ENCODE measurements around the gene SBK3.
"Not testable (repeated sequence)": the region's sequence is repeated elsewhere in the genome, so short reads cannot be mapped to it uniquely, and the experiment has no call there.

Gene SBK3

DNA sequence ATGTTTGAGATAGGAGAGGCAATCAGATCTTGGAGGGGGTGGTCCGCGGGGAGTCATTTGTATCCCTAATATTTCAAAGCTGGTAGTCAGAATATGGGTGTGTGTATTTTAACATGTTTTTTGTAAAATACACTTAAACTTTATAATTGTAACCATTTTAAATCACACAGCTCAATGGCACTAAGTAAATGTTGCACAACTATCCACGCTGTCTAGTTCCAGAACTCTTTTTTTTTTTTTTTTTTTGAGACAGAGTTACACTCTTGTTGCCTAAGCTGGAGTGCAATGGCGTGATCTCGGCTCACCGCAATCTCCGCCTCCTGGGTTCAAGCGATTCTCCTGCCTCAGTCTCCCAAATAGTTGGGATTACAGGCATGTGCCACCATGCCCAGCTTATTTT is 38.6 kb upstream of the SBK3 start:
- H3K27me3 ChIP-seq (ENCODE audit: insufficient read depth, low read length); H3K36me3 ChIP-seq (ENCODE audit: insufficient read depth, low read length); H3K4me1 ChIP-seq (ENCODE audit: control insufficient read depth, insufficient read depth, low read length, unreplicated experiment); H3K4me3 ChIP-seq (ENCODE audit: low read depth, low read length); H2AFZ ChIP-seq (ENCODE audit: low read length, unreplicated experiment); H3K27ac ChIP-seq (ENCODE audit: low read depth, low read length): not testable (repeated sequence)
- H3K79me2 ChIP-seq (ENCODE audit: control insufficient read depth, insufficient read depth, low read length, unreplicated experiment), result peaks cover 13% of the 10 kb centered on the region

DNA sequence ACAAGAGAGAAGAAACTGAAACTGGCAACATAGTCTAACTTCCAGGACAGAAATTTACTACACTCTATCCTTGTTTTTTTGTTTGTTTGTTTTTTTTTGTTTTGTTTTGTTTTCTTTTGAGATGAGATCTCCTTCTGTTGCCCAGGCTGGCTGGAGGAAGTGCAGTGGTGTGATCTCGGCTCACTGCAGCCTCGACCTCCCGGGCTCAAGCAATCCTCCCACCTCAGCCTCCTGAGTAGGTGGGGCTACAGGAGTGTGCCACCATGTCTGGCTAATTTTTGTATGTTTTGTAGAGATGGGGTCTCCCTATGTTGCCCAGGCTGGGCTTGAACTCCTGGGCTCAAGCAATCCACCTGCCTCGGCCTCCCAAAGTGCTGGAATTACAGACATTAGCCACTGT is 36.9 kb upstream of the SBK3 start:
- H3K27ac ChIP-seq (ENCODE audit: low read depth, low read length); H3K4me3 ChIP-seq (ENCODE audit: low read depth, low read length); H3K36me3 ChIP-seq (ENCODE audit: insufficient read depth, low read length); H3K27me3 ChIP-seq (ENCODE audit: insufficient read depth, low read length); H3K4me1 ChIP-seq (ENCODE audit: control insufficient read depth, insufficient read depth, low read length, unreplicated experiment); H2AFZ ChIP-seq (ENCODE audit: low read length, unreplicated experiment): not testable (repeated sequence)
- peaks cover 13% of the 10 kb centered on the region for H3K79me2 ChIP-seq (ENCODE audit: control insufficient read depth, insufficient read depth, low read length, unreplicated experiment)

DNA sequence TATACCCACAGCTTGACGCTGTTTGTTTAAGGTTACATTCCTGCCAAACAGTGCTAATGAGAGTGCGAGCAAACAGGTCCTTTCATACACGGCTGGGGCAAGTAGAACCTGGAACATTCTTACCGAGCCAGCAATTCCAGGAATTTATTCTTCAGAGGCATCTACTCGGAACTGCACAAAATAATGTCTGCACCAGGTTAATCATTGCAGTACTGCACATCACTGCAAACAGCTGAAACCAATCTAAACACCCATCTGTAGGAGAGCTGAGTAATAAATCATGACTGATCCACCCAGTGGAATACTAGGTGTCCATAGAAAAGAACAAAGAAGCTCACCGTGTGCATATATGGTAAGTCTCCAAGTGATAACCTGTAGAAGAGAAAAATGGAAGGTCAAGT is 36.5 kb upstream of the SBK3 start:
- Histone ChIP-seq H2AFZ (ENCODE audit: low read length, unreplicated experiment) (no peak overlapping the region), H3K79me2 (ENCODE audit: control insufficient read depth, insufficient read depth, low read length, unreplicated experiment) (peaks cover 13% of the 10 kb centered on the region), H3K36me3 (ENCODE audit: insufficient read depth, low read length) (no peaks in the 10 kb centered on the region), H3K27me3 (ENCODE audit: insufficient read depth, low read length) (no peaks in the 10 kb centered on the region; the same call in 1 of the 2 replicates), H3K4me1 (ENCODE audit: control insufficient read depth, insufficient read depth, low read length, unreplicated experiment) (peaks cover 8% of the 10 kb centered on the region), H3K27ac (ENCODE audit: low read depth, low read length) (no peak overlapping the region), H3K4me3 (ENCODE audit: low read depth, low read length) (no peak overlapping the region)

DNA sequence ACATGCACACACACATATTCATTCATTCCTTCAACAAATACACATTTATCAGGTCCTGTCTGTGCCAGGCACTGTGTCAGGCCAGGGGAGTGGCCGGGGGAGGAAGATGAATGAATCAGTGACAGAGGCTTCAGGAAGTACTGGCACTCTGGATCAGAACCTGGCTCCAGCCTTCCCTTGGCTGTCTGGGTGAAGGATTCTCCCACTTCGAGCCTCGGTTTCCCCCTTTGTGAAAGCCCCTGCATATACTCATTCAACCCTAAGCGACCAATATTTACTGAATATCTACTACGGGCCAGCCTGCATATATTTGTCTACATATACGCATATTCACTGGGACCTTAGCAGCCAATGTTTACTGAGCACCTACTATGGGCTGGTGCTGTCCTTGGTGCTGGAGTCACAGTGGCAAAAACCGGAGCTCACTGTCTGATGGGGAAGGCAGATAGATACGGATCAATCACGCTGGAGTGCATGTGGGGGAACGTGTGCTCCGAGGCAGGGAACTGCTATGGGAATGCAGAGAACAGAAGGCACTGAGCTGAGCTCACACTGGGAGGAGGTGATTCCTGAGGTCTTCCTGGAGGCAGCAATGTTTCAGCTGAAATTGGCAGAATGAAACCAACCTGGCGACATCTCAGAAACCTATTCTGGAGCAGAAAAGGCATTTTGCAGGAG is 35.9 kb upstream of the SBK3 start:
- Histone ChIP-seq H3K27me3 (ENCODE audit: insufficient read depth, low read length) (no peaks in the 10 kb centered on the region; the same call in 1 of the 2 replicates), H3K27ac (ENCODE audit: low read depth, low read length) (no peak overlapping the region), H3K36me3 (ENCODE audit: insufficient read depth, low read length) (no peaks in the 10 kb centered on the region), H3K79me2 (ENCODE audit: control insufficient read depth, insufficient read depth, low read length, unreplicated experiment) (peaks cover 13% of the 10 kb centered on the region), H2AFZ (ENCODE audit: low read length, unreplicated experiment) (peak overlapping the region; percentile 82), H3K4me1 (ENCODE audit: control insufficient read depth, insufficient read depth, low read length, unreplicated experiment) (peaks cover 8% of the 10 kb centered on the region), H3K4me3 (ENCODE audit: low read depth, low read length) (peak overlapping the region; percentile 91)

DNA sequence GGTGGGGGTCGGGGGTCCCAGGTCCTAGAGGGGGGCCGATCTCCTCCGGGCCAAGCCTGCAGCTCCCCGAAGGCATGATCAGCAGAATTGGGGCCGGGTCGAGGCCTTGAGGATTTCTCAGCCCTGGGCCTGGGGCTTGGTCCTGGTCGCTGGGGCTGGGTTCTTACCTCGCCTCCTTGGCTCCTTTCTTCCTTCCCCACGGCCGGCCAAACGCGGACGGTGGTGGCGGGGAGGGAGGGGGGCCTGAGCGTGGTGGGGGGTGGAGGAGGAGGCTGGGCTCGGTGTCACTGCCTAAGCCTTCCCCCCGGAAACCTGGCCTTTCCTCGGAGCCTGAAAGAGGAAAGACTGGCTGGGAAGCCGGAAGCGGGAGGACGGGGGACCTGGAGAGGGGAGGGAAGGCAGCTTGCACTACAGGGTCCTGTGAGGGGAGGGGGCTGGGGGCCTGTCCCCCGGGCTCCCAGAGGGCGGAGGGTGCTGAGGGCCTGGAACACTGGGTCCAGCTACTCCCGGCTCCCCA is 35.3 kb upstream of the SBK3 start, which contains the start of gene ZNF579:
Gene ZNF579 (minus strand): TSS at position 221 of the 517 bp plus-strand sequence. CDS start 1,209 bp downstream, outside the sequence.
- Histone ChIP-seq H3K79me2 (ENCODE audit: control insufficient read depth, insufficient read depth, low read length, unreplicated experiment) (peaks cover 13% of the 10 kb centered on the region), H3K27me3 (ENCODE audit: insufficient read depth, low read length) (no peaks in the 10 kb centered on the region; the same call in 1 of the 2 replicates), H3K27ac (ENCODE audit: low read depth, low read length) (peak within 1 kb of the TSS; percentile 40), H2AFZ (ENCODE audit: low read length, unreplicated experiment) (peak within 1 kb of the TSS; percentile 82), H3K36me3 (ENCODE audit: insufficient read depth, low read length) (no peaks in the 10 kb centered on the region), H3K4me3 (ENCODE audit: low read depth, low read length) (peak within 1 kb of the TSS; percentile 91), H3K4me1 (ENCODE audit: control insufficient read depth, insufficient read depth, low read length, unreplicated experiment) (peaks cover 3% of the 10 kb centered on the region)

DNA sequence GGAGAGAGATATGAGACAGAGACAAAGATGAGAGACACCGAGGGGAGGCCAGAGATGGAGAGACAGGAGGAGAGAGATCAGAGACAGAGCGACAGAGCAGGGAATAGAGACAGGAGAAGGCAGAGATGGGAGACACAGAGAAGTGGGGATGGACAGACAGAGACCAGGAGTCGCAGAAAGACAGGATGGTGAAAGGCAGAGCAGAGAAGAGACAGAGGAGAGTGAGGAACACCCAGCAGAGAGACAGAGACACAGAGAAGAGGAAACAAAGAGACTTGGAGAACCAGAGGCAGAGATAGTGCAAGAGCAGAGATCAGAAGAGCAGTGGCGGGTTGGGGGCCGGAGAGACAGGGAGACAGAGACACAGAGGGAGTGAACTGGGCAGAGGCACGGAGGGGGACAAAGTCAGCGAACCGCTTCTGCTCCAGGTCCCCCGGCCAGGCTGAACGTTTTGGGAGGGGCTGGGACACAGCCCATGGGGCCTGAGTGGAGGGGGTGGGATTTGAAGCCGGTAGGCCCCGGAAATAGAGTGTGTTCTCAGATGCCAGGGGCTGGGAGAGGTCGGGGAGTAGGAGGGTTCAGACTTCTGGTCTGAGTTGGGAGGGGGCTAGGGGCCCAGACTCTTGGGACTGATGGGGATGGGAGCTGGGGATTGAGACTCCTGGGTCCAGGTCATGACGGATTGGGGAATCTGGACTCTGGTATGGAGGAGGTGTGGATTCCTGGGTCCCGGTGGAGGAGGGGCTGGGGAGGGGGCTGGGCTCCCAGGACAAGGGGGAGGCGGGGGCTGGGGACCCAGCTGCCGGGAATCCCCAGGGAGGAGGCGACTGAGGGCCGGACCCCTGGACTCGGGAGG is 34.7 kb upstream of the SBK3 start:
- Histone ChIP-seq H3K79me2 (ENCODE audit: control insufficient read depth, insufficient read depth, low read length, unreplicated experiment) (peaks cover 13% of the 10 kb centered on the region), H3K27ac (ENCODE audit: low read depth, low read length) (peak overlapping the region; percentile 40), H3K27me3 (ENCODE audit: insufficient read depth, low read length) (no peaks in the 10 kb centered on the region), H3K36me3 (ENCODE audit: insufficient read depth, low read length) (no peaks in the 10 kb centered on the region), H3K4me1 (ENCODE audit: control insufficient read depth, insufficient read depth, low read length, unreplicated experiment) (no peaks in the 10 kb centered on the region), H2AFZ (ENCODE audit: low read length, unreplicated experiment) (no peak overlapping the region), H3K4me3 (ENCODE audit: low read depth, low read length) (peak overlapping the region; percentile 91)

DNA sequence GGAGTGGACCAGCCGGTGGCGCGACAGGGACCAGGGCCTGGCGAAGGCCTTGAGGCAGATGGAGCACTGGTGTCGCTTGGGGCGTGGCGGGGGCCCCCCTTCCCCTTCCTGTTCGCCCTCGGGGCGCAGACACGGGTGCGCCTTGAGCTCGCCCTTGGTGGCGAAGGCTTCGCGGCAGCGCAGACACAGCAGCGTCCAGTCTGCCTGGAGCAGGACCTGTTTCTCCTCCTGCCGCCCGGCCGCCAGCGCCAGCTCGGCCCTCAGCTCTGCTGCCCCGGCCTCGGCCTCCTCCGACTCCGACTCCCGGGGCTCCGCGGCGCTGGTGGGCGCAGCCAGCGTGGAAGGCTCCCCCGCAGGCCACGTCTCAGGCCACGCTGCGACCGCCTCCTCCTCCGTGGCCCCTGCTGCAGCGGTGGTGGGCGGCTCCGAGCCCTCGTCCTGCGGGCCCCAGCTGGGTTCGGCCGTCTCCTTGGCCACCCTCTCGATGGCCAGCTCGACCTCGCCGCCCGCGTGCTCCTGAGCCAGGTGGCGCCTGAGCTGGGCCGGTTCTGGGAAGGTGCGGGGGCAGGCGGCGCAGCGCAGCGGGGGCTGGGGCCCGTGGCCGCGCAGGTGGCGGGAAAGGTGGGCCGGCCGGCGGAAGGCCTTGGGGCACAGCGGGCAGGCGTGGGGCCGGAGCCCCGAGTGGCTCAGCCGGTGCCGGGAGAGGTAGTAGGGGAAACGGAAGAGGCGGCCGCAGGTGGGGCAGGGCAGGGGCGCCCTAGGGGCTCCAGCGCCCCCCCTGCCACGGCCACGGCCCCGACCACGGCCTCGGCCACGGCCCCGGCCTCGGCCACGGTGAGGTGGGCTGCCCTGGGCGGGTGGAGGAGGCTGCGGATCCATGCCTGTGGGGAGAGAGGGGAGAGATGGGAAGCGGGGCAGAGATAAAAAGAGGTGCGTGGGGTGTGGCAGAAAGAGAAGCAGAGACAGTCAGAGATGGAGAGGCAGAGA is 33.7 kb upstream of the SBK3 start:
- H2AFZ ChIP-seq (ENCODE audit: low read length, unreplicated experiment), result no peak overlapping the region
- no peaks in the 10 kb centered on the region for H3K36me3 ChIP-seq (ENCODE audit: insufficient read depth, low read length)
- H3K4me1 ChIP-seq (ENCODE audit: control insufficient read depth, insufficient read depth, low read length, unreplicated experiment), result no peaks in the 10 kb centered on the region
- H3K27ac ChIP-seq (ENCODE audit: low read depth, low read length), result no peak overlapping the region
- peak overlapping the region; percentile 91 for H3K4me3 ChIP-seq (ENCODE audit: low read depth, low read length)
- H3K27me3 ChIP-seq (ENCODE audit: insufficient read depth, low read length), result no peaks in the 10 kb centered on the region
- peaks cover 13% of the 10 kb centered on the region for H3K79me2 ChIP-seq (ENCODE audit: control insufficient read depth, insufficient read depth, low read length, unreplicated experiment)

DNA sequence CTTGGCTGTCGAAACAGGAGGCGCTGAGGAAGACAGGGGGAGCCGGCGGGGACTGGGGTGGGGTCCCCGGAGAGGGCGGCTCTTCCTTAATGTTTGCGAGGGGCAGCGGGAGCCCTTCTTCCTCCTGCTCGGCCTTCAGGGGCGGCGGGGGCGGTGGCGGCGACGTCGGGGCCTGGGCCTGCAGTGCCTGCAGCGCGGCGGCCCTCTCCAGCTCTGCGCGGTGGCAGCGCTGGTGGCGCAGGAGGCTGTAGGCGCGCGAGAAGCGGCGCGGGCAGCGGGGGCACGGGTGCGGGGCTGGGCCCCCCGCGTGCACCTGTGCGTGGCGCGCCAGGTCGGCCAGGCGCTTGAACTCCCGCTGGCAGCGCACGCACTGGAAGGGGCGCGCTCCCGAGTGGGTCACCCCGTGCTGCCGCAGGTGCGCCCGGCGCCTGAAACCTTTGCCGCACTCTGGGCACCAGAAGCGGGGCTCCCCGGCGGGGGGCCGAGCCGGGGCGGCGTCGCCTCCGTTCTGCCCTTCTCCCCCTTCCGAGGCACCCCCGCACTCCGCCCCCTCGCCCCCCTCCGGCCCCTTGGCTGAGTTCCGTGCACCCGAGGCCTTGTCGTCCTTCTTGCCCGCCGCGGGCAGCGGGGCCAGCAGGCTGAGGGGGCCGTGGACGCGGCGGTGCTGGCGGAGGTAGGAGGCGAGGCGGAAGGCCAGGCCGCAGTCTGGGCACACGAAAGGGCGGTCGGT is 32.9 kb upstream of the SBK3 start:
- Histone ChIP-seq H3K4me1 (ENCODE audit: control insufficient read depth, insufficient read depth, low read length, unreplicated experiment) (no peaks in the 10 kb centered on the region), H3K27ac (ENCODE audit: low read depth, low read length) (no peak overlapping the region), H3K79me2 (ENCODE audit: control insufficient read depth, insufficient read depth, low read length, unreplicated experiment) (peaks cover 13% of the 10 kb centered on the region), H2AFZ (ENCODE audit: low read length, unreplicated experiment) (no peak overlapping the region), H3K27me3 (ENCODE audit: insufficient read depth, low read length) (no peaks in the 10 kb centered on the region), H3K36me3 (ENCODE audit: insufficient read depth, low read length) (no peaks in the 10 kb centered on the region), H3K4me3 (ENCODE audit: low read depth, low read length) (no peak overlapping the region)

DNA sequence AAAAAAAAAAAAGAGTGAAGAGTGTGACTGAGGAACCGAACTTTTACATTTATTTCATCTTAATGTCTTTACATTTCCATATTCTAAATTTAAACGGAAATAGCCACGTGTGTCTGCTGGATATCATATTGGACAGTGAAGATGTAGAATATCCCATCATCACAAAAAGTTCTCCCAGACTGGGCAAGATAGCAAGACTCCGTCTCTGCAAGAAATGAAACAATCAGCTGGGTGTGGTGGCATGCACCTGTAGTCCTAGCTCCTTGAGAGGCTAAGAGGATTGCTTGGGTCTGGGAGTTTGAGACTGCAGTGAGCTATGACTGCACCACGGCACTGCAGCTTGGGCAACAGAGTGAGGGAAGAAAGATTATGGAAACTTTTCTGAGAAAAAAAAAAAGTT is 31.4 kb upstream of the SBK3 start:
- Histone ChIP-seq H2AFZ (ENCODE audit: low read length, unreplicated experiment) (no peak overlapping the region), H3K27me3 (ENCODE audit: insufficient read depth, low read length) (no peaks in the 10 kb centered on the region), H3K27ac (ENCODE audit: low read depth, low read length) (no peak overlapping the region), H3K79me2 (ENCODE audit: control insufficient read depth, insufficient read depth, low read length, unreplicated experiment) (peaks cover 13% of the 10 kb centered on the region), H3K36me3 (ENCODE audit: insufficient read depth, low read length) (no peaks in the 10 kb centered on the region), H3K4me1 (ENCODE audit: control insufficient read depth, insufficient read depth, low read length, unreplicated experiment) (no peaks in the 10 kb centered on the region), H3K4me3 (ENCODE audit: low read depth, low read length) (no peak overlapping the region)

All from ACC112 (cell line).